Hepatocyte (in vitro differentiated cells): ENCODE measurements around the gene UNC5A.

Experiments
- CTCF ChIP-seq: fragments of 200-600 bp; sonication (generic); IDR thresholded peaks from 2 replicates; pipeline ENCODE4 v1.5.1; 2016; ENCODE audit warnings: antibody characterized with exemption, mild to moderate bottlenecking; ENCODE audit not compliant: poor library complexity
- EZH2 ChIP-seq: fragments of 200-600 bp; sonication (generic); IDR thresholded peaks from 2 replicates; pipeline ENCODE4 v1.6.1; 2016; ENCODE audit warnings: antibody characterized with exemption, mild to moderate bottlenecking, borderline replicate concordance
- EZH2phosphoT487 ChIP-seq: fragments of 200-600 bp; sonication (generic); IDR thresholded peaks from one replicate; pipeline ENCODE4 v1.6.1; 2018; ENCODE audit warnings: antibody characterized with exemption, mild to moderate bottlenecking, low read depth, moderate library complexity; ENCODE audit not compliant: unreplicated experiment, severe bottlenecking

GRCh38 chr5:176921714-176922113 is 111.4 kb downstream of the UNC5A start:
- TF ChIP-seq CTCF (no peak), EZH2 (no peak), EZH2phosphoT487 (no peak)
